GM23338 (cell line): ENCODE data around the gene PAIP1. TPM values are rescaled to one million over a fixed set of nuclear protein-coding genes. Genes with fewer than 3 reads are reported as not detected.

Source experiments
- ATAC-seq: fragments of 200-7000 bp; cut with Tn5 transposase; 3 replicates; pipeline ENCODE4 v1.9.1; 2020
- DNase-seq: peaks from one replicate; pipeline ENCODE4 v3.0.0-alpha.2; 2015; ENCODE audit warnings: low spot score
- H2AFZ ChIP-seq: fragments of 200-600 bp; sonication (generic); 2 replicates; pipeline ENCODE4 v1.8.0; 2016; ENCODE audit warnings: antibody characterized with exemption, mild to moderate bottlenecking, moderate library complexity
- H3F3A ChIP-seq: fragments of 200-600 bp; sonication (generic); replicated peaks from 2 replicates; pipeline ENCODE4 v1.8.0; 2017; ENCODE audit warnings: antibody characterized with exemption, mixed run types, low read depth
- H3K27ac ChIP-seq: fragments of 200-600 bp; sonication (generic); 2 replicates; pipeline ENCODE4 v1.6.1; 2016; ENCODE audit warnings: low read depth
- H3K27me3 ChIP-seq: fragments of 200-600 bp; sonication (generic); 2 replicates; pipeline ENCODE4 v1.8.0; 2016; ENCODE audit warnings: mild to moderate bottlenecking, mixed run types, moderate library complexity; ENCODE audit not compliant: insufficient read depth
- H3K36me3 ChIP-seq: fragments of 200-600 bp; sonication (generic); 2 replicates; pipeline ENCODE4 v1.8.0; 2016; ENCODE audit warnings: mild to moderate bottlenecking; ENCODE audit not compliant: insufficient read depth
- H3K4me1 ChIP-seq: fragments of 200-600 bp; sonication (generic); 2 replicates; pipeline ENCODE4 v1.8.0; 2016; ENCODE audit warnings: mild to moderate bottlenecking, moderate library complexity; ENCODE audit not compliant: insufficient read depth
- H3K4me2 ChIP-seq: fragments of 200-600 bp; sonication (generic); 2 replicates; pipeline ENCODE4 v1.7.1; 2017; ENCODE audit warnings: mixed run types
- H3K4me3 ChIP-seq: fragments of 200-600 bp; sonication (generic); 2 replicates; pipeline ENCODE4 v1.6.1; 2016; ENCODE audit warnings: mixed run types
- H3K79me2 ChIP-seq: fragments of 200-600 bp; sonication (generic); replicated peaks from 2 replicates; pipeline ENCODE4 v1.8.0; 2017; ENCODE audit warnings: mild to moderate bottlenecking; ENCODE audit not compliant: insufficient read depth
- H3K9me2 ChIP-seq: fragments of 200-600 bp; sonication (generic); 2 replicates; pipeline ENCODE4 v1.8.0; 2017; ENCODE audit not compliant: insufficient read depth
- H4K20me1 ChIP-seq: fragments of 200-600 bp; sonication (generic); replicated peaks from 2 replicates; pipeline ENCODE4 v1.8.0; 2017; ENCODE audit warnings: mild to moderate bottlenecking; ENCODE audit not compliant: insufficient read depth
- H3K27ac Mint-ChIP-seq: 2 replicates; pipeline ENCODE4 v1.8.0; 2020; ENCODE audit warnings: inconsistent platforms, mild to moderate bottlenecking, moderate library complexity, mixed read lengths
- H3K27me3 Mint-ChIP-seq: 3 replicates; pipeline ENCODE4 v1.8.0; 2022; ENCODE audit warnings: low read depth, mild to moderate bottlenecking, moderate library complexity, mixed read lengths, inconsistent platforms; ENCODE audit not compliant: insufficient read depth, poor library complexity
- H3K36me3 Mint-ChIP-seq: 3 replicates; pipeline ENCODE4 v1.8.0; 2021; ENCODE audit warnings: low read depth, mild to moderate bottlenecking, inconsistent platforms, moderate library complexity, mixed read lengths
- H3K4me1 Mint-ChIP-seq: 3 replicates; pipeline ENCODE4 v1.8.0; 2020; ENCODE audit warnings: mild to moderate bottlenecking, inconsistent platforms, mixed read lengths
- H3K4me3 Mint-ChIP-seq: 3 replicates; pipeline ENCODE4 v1.8.0; 2021; ENCODE audit warnings: moderate library complexity, mild to moderate bottlenecking, inconsistent platforms, mixed read lengths
- H3K9me3 Mint-ChIP-seq: 3 replicates; pipeline ENCODE4 v1.8.0; 2020; ENCODE audit warnings: moderate library complexity, mild to moderate bottlenecking, inconsistent platforms, mixed read lengths
- CREB1 ChIP-seq: fragments of 250-450 bp; sonication (Bioruptor Pico); IDR thresholded peaks from 2 replicates; pipeline ENCODE4 v1.5.0; 2020; ENCODE audit warnings: low read depth, mild to moderate bottlenecking, moderate library complexity
- EZH2 ChIP-seq: fragments of 200-600 bp; sonication (generic); IDR thresholded peaks from one replicate; pipeline ENCODE4 v1.8.0; 2017; ENCODE audit warnings: antibody characterized with exemption, mild to moderate bottlenecking, low read depth; ENCODE audit not compliant: unreplicated experiment
- EZH2phosphoT487 ChIP-seq: fragments of 200-600 bp; sonication (generic); IDR thresholded peaks from one replicate; pipeline ENCODE4 v1.8.1; 2018; ENCODE audit warnings: antibody characterized with exemption; ENCODE audit not compliant: unreplicated experiment
- JUNB ChIP-seq: IDR thresholded peaks from one replicate; pipeline ENCODE4 v1.6.1; 2016; ENCODE audit warnings: antibody characterized with exemption; ENCODE audit not compliant: unreplicated experiment
- NANOG ChIP-seq: IDR thresholded peaks from 2 replicates; pipeline ENCODE4 v1.6.1; 2016; ENCODE audit warnings: antibody characterized with exemption, borderline replicate concordance
- POLR2AphosphoS5 ChIP-seq: IDR thresholded peaks from 2 replicates; pipeline ENCODE4 v1.6.1; 2016; ENCODE audit warnings: antibody characterized with exemption, low read depth
- STAT1 ChIP-seq: IDR thresholded peaks from one replicate; pipeline ENCODE4 v1.6.1; 2016; ENCODE audit warnings: antibody characterized with exemption; ENCODE audit not compliant: unreplicated experiment
- ZNF114 ChIP-seq: fragments of 250-450 bp; sonication (Bioruptor Pico); IDR thresholded peaks from 2 replicates; pipeline ENCODE4 v1.5.0; 2020; ENCODE audit warnings: mild to moderate bottlenecking, moderate library complexity
- ZNF331 ChIP-seq: fragments of 250-450 bp; sonication (Bioruptor Pico); IDR thresholded peaks from 2 replicates; pipeline ENCODE4 v1.5.0; 2020; ENCODE audit warnings: low read depth, mild to moderate bottlenecking, moderate library complexity
- polyA plus RNA-seq: library from polyadenylated mRNA; unstranded; fragments of >200 nt; fragmentation: Nextera tagmentation; extraction: Ambion mirVana; gene quantifications from 2 replicates; pipeline ENCODE4 v1.2.1, GENCODE V29; 2016
- total RNA-seq: library from RNA; depleted of rRNA; stranded (reverse); fragments of >200 nt; shearing (Covaris generic); gene quantifications from 2 replicates; pipeline ENCODE4 v1.2.3, GENCODE V29; 2014
- TF ChIP-seq, protein P1 (sequence below): IDR thresholded peaks from 2 replicates; pipeline ENCODE4 v1.6.1; 2016; ENCODE audit warnings: antibody characterized with exemption
- TF ChIP-seq, protein P2 (sequence below), 2 experiments: fragments of 200-600 bp in 1 of 2; sonication (generic) in 1 of 2; conservative IDR thresholded peaks; 2 replicates each; pipeline versions ENCODE4 v1.5.1 to v1.6.1; 2016 to 2017; ENCODE audit warnings: antibody characterized with exemption in 2 of 2, low read depth in 2 of 2, mild to moderate bottlenecking in 2 of 2, moderate library complexity in 1 of 2
- TF ChIP-seq, protein P3 (sequence below): fragments of 250-450 bp; sonication (Bioruptor Pico); IDR thresholded peaks from 2 replicates; pipeline ENCODE4 v1.5.0; 2020; ENCODE audit warnings: mild to moderate bottlenecking, moderate library complexity
- TF ChIP-seq, protein P4 (sequence below): IDR thresholded peaks from one replicate; pipeline ENCODE4 v1.6.1; 2018; ENCODE audit warnings: antibody characterized with exemption; ENCODE audit not compliant: unreplicated experiment

Gene PAIP1
- total and polyA plus RNA-seq, 2 experiments from 2014 or later = 108 to 140 TPM

DNA sequence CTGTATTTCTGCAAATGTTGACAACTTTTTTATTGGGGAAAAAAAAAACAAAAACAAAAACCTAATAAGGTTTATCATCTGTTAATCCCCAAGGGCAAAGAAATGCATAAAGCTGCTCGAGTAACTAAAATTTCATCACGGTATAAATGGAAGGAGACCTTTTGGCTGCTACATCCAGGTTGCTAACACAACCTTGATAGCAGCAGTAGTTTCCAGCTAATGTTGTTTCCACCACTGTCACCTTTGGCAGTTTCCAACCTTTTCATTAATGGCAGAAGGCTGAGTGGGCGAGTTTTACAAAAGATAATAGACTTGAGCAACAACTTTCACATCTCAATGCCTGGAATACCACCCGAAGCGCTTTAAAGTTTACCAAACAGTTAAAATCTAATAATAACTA is 8.5 kb downstream of the PAIP1 start:
- peaks cover 91% of the 10 kb centered on the region for H3K79me2 ChIP-seq
- no peaks in the 10 kb centered on the region for H3K9me2 ChIP-seq
- TF ChIP-seq STAT1 (no peak), EZH2 (no peak), ZNF114 (CRISPR knock-in tag) (no peak), JUNB (no peak), NANOG (no peak), POLR2AphosphoS5 (no peak), ZNF331 (CRISPR knock-in tag) (no peak), CREB1 (no peak), EZH2phosphoT487 (no peak)
- TF ChIP-seq, protein P1, sequence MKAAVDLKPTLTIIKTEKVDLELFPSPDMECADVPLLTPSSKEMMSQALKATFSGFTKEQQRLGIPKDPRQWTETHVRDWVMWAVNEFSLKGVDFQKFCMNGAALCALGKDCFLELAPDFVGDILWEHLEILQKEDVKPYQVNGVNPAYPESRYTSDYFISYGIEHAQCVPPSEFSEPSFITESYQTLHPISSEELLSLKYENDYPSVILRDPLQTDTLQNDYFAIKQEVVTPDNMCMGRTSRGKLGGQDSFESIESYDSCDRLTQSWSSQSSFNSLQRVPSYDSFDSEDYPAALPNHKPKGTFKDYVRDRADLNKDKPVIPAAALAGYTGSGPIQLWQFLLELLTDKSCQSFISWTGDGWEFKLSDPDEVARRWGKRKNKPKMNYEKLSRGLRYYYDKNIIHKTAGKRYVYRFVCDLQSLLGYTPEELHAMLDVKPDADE = no peak
- TF ChIP-seq, protein P2, sequence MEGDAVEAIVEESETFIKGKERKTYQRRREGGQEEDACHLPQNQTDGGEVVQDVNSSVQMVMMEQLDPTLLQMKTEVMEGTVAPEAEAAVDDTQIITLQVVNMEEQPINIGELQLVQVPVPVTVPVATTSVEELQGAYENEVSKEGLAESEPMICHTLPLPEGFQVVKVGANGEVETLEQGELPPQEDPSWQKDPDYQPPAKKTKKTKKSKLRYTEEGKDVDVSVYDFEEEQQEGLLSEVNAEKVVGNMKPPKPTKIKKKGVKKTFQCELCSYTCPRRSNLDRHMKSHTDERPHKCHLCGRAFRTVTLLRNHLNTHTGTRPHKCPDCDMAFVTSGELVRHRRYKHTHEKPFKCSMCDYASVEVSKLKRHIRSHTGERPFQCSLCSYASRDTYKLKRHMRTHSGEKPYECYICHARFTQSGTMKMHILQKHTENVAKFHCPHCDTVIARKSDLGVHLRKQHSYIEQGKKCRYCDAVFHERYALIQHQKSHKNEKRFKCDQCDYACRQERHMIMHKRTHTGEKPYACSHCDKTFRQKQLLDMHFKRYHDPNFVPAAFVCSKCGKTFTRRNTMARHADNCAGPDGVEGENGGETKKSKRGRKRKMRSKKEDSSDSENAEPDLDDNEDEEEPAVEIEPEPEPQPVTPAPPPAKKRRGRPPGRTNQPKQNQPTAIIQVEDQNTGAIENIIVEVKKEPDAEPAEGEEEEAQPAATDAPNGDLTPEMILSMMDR (conservative IDR thresholded peaks at IDR 0.05; ENCODE audit: low read depth in 2 of 2) = no peak
- TF ChIP-seq, protein P3, sequence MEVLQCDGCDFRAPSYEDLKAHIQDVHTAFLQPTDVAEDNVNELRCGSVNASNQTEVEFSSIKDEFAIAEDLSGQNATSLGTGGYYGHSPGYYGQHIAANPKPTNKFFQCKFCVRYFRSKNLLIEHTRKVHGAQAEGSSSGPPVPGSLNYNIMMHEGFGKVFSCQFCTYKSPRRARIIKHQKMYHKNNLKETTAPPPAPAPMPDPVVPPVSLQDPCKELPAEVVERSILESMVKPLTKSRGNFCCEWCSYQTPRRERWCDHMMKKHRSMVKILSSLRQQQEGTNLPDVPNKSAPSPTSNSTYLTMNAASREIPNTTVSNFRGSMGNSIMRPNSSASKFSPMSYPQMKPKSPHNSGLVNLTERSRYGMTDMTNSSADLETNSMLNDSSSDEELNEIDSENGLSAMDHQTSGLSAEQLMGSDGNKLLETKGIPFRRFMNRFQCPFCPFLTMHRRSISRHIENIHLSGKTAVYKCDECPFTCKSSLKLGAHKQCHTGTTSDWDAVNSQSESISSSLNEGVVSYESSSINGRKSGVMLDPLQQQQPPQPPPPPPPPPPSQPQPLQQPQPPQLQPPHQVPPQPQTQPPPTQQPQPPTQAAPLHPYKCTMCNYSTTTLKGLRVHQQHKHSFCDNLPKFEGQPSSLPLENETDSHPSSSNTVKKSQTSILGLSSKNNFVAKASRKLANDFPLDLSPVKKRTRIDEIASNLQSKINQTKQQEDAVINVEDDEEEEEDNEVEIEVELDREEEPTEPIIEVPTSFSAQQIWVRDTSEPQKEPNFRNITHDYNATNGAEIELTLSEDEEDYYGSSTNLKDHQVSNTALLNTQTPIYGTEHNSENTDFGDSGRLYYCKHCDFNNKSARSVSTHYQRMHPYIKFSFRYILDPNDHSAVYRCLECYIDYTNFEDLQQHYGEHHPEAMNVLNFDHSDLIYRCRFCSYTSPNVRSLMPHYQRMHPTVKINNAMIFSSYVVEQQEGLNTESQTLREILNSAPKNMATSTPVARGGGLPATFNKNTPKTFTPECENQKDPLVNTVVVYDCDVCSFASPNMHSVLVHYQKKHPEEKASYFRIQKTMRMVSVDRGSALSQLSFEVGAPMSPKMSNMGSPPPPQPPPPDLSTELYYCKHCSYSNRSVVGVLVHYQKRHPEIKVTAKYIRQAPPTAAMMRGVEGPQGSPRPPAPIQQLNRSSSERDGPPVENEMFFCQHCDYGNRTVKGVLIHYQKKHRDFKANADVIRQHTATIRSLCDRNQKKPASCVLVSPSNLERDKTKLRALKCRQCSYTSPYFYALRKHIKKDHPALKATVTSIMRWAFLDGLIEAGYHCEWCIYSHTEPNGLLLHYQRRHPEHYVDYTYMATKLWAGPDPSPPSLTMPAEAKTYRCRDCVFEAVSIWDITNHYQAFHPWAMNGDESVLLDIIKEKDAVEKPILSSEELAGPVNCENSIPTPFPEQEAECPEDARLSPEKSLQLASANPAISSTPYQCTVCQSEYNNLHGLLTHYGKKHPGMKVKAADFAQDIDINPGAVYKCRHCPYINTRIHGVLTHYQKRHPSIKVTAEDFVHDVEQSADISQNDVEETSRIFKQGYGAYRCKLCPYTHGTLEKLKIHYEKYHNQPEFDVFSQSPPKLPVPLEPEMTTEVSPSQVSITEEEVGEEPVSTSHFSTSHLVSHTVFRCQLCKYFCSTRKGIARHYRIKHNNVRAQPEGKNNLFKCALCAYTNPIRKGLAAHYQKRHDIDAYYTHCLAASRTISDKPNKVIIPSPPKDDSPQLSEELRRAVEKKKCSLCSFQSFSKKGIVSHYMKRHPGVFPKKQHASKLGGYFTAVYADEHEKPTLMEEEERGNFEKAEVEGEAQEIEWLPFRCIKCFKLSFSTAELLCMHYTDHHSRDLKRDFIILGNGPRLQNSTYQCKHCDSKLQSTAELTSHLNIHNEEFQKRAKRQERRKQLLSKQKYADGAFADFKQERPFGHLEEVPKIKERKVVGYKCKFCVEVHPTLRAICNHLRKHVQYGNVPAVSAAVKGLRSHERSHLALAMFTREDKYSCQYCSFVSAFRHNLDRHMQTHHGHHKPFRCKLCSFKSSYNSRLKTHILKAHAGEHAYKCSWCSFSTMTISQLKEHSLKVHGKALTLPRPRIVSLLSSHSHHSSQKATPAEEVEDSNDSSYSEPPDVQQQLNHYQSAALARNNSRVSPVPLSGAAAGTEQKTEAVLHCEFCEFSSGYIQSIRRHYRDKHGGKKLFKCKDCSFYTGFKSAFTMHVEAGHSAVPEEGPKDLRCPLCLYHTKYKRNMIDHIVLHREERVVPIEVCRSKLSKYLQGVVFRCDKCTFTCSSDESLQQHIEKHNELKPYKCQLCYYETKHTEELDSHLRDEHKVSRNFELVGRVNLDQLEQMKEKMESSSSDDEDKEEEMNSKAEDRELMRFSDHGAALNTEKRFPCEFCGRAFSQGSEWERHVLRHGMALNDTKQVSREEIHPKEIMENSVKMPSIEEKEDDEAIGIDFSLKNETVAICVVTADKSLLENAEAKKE (CRISPR knock-in tag) = no peak
- TF ChIP-seq, protein P4, sequence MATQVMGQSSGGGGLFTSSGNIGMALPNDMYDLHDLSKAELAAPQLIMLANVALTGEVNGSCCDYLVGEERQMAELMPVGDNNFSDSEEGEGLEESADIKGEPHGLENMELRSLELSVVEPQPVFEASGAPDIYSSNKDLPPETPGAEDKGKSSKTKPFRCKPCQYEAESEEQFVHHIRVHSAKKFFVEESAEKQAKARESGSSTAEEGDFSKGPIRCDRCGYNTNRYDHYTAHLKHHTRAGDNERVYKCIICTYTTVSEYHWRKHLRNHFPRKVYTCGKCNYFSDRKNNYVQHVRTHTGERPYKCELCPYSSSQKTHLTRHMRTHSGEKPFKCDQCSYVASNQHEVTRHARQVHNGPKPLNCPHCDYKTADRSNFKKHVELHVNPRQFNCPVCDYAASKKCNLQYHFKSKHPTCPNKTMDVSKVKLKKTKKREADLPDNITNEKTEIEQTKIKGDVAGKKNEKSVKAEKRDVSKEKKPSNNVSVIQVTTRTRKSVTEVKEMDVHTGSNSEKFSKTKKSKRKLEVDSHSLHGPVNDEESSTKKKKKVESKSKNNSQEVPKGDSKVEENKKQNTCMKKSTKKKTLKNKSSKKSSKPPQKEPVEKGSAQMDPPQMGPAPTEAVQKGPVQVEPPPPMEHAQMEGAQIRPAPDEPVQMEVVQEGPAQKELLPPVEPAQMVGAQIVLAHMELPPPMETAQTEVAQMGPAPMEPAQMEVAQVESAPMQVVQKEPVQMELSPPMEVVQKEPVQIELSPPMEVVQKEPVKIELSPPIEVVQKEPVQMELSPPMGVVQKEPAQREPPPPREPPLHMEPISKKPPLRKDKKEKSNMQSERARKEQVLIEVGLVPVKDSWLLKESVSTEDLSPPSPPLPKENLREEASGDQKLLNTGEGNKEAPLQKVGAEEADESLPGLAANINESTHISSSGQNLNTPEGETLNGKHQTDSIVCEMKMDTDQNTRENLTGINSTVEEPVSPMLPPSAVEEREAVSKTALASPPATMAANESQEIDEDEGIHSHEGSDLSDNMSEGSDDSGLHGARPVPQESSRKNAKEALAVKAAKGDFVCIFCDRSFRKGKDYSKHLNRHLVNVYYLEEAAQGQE = no peak
- H3K36me3 ChIP-seq = peaks cover 45% of the 10 kb centered on the region
- peaks cover 57% of the 10 kb centered on the region for H3K36me3 Mint-ChIP-seq
- H4K20me1 ChIP-seq = peaks cover 47% of the 10 kb centered on the region
- no peaks in the 10 kb centered on the region for H3K27me3 Mint-ChIP-seq
- H3F3A ChIP-seq = no peaks in the 10 kb centered on the region
- no peak overlapping the region for H3K27ac ChIP-seq
- H3K4me3 ChIP-seq = no peak overlapping the region
- no peaks in the 10 kb centered on the region for H3K27me3 ChIP-seq
- DNase-seq (no peak), ATAC-seq (no peak)
- H2AFZ ChIP-seq = no peak overlapping the region
- H3K27ac Mint-ChIP-seq = no peak overlapping the region
- no peak overlapping the region for H3K4me3 Mint-ChIP-seq
- no peaks in the 10 kb centered on the region; the same call in 2 of the 3 replicates for H3K4me1 Mint-ChIP-seq
- no peaks in the 10 kb centered on the region for H3K9me3 Mint-ChIP-seq
- H3K4me2 ChIP-seq = no peak overlapping the region
- peaks cover 5% of the 10 kb centered on the region; the same call in 1 of the 2 replicates for H3K4me1 ChIP-seq
